Measurements from ENCODE around the gene MRPL36.

The MRPL36 gene

GRCh38 chr5:1762121-1762882, 37.3 kb downstream of the MRPL36 start:
- TF ChIP-seq POLR2AphosphoS5 (IDR thresholded peaks at IDR 0.05; ENCODE audit: low read depth, low read length) (no peak), PAX5 (IDR thresholded peaks at IDR 0.05; ENCODE audit: insufficient read depth, low read length, severe bottlenecking) (no peak), POLR2A (IDR thresholded peaks at IDR 0.05; ENCODE audit: low read depth, low read length) (no peak), SPI1 (IDR thresholded peaks at IDR 0.05; ENCODE audit: low read depth, low read length) (no peak), POU2F2 (IDR thresholded peaks at IDR 0.05; ENCODE audit: low read depth, low read length) (no peak), TAF1 (IDR thresholded peaks at IDR 0.05; ENCODE audit: low read depth, low read length) (no peak)
- FAIRE-seq (no peak), DNase-seq (ENCODE audit: insufficient read length, low spot score) (no peak)

- DNase-seq (ENCODE audit: insufficient read length, low spot score) (no peak), FAIRE-seq (no peak)
- no peak for TF ChIP-seq SPI1 (IDR thresholded peaks at IDR 0.05; ENCODE audit: low read depth, low read length)
- TF ChIP-seq POLR2AphosphoS5 (IDR thresholded peaks at IDR 0.05; ENCODE audit: low read depth, low read length): no peak
- TF ChIP-seq POLR2A (IDR thresholded peaks at IDR 0.05; ENCODE audit: low read depth, low read length): no peak
- no peak for TF ChIP-seq PAX5 (IDR thresholded peaks at IDR 0.05; ENCODE audit: insufficient read depth, low read length, severe bottlenecking)
- no peak for TF ChIP-seq POU2F2 (IDR thresholded peaks at IDR 0.05; ENCODE audit: low read depth, low read length)
These were observed 38.2 kb downstream of the MRPL36 start for GRCh38 chr5:1761453-1761755.

GRCh38 chr5:1760656-1761452, 38.8 kb downstream of the MRPL36 start:
- FAIRE-seq (no peak), DNase-seq (ENCODE audit: insufficient read length, low spot score) (no peak)
- TF ChIP-seq POU2F2 (IDR thresholded peaks at IDR 0.05; ENCODE audit: low read depth, low read length) (no peak), POLR2AphosphoS5 (IDR thresholded peaks at IDR 0.05; ENCODE audit: low read depth, low read length) (no peak), TAF1 (IDR thresholded peaks at IDR 0.05; ENCODE audit: low read depth, low read length) (no peak)

- DNase-seq (ENCODE audit: insufficient read length, low spot score): no peak
- FAIRE-seq: no peak
- TF ChIP-seq POLR2A (IDR thresholded peaks at IDR 0.05; ENCODE audit: low read depth, low read length) (no peak), POU2F2 (IDR thresholded peaks at IDR 0.05; ENCODE audit: low read depth, low read length) (no peak), POLR2AphosphoS5 (IDR thresholded peaks at IDR 0.05; ENCODE audit: low read depth, low read length) (no peak), TAF1 (IDR thresholded peaks at IDR 0.05; ENCODE audit: low read depth, low read length) (no peak), PAX5 (IDR thresholded peaks at IDR 0.05; ENCODE audit: insufficient read depth, low read length, severe bottlenecking) (no peak), SPI1 (IDR thresholded peaks at IDR 0.05; ENCODE audit: low read depth, low read length) (no peak)
These were observed 39.4 kb downstream of the MRPL36 start for GRCh38 chr5:1760231-1760630.

- TF ChIP-seq POU2F2 (IDR thresholded peaks at IDR 0.05; ENCODE audit: low read depth, low read length): no peak
- TF ChIP-seq POLR2AphosphoS5 (IDR thresholded peaks at IDR 0.05; ENCODE audit: low read depth, low read length): no peak
- no peak for TF ChIP-seq TAF1 (IDR thresholded peaks at IDR 0.05; ENCODE audit: low read depth, low read length)
These were observed 40.2 kb downstream of the MRPL36 start for GRCh38 chr5:1759378-1759970.

GRCh38 chr5:1758574-1758973, 41.1 kb downstream of the MRPL36 start:
- TF ChIP-seq PAX5 (IDR thresholded peaks at IDR 0.05; ENCODE audit: insufficient read depth, low read length, severe bottlenecking) (no peak), POLR2AphosphoS5 (IDR thresholded peaks at IDR 0.05; ENCODE audit: low read depth, low read length) (no peak), POU2F2 (IDR thresholded peaks at IDR 0.05; ENCODE audit: low read depth, low read length) (no peak), SPI1 (IDR thresholded peaks at IDR 0.05; ENCODE audit: low read depth, low read length) (no peak), TAF1 (IDR thresholded peaks at IDR 0.05; ENCODE audit: low read depth, low read length) (no peak), POLR2A (IDR thresholded peaks at IDR 0.05; ENCODE audit: low read depth, low read length) (no peak)
- FAIRE-seq: no peak

More at GRCh38 chr5:1759378-1759970, 40.2 kb downstream of the MRPL36 start:
- no peak for FAIRE-seq
- DNase-seq (ENCODE audit: insufficient read length, low spot score): no peak

GRCh38 chr5:1757511-1757910, 42.1 kb downstream of the MRPL36 start:
- no peak for FAIRE-seq
- DNase-seq (ENCODE audit: insufficient read length, low spot score): no peak
- TF ChIP-seq PAX5 (IDR thresholded peaks at IDR 0.05; ENCODE audit: insufficient read depth, low read length, severe bottlenecking) (no peak), POLR2AphosphoS5 (IDR thresholded peaks at IDR 0.05; ENCODE audit: low read depth, low read length) (no peak), TAF1 (IDR thresholded peaks at IDR 0.05; ENCODE audit: low read depth, low read length) (no peak), SPI1 (IDR thresholded peaks at IDR 0.05; ENCODE audit: low read depth, low read length) (no peak), POU2F2 (IDR thresholded peaks at IDR 0.05; ENCODE audit: low read depth, low read length) (no peak), POLR2A (IDR thresholded peaks at IDR 0.05; ENCODE audit: low read depth, low read length) (no peak)

More at GRCh38 chr5:1758574-1758973, 41.1 kb downstream of the MRPL36 start:
- no peak for DNase-seq (ENCODE audit: insufficient read length, low spot score)

GRCh38 chr5:1756481-1756880, 43.2 kb downstream of the MRPL36 start:
- DNase-seq (ENCODE audit: insufficient read length, low spot score) (no peak), FAIRE-seq (no peak)
- TF ChIP-seq SPI1 (IDR thresholded peaks at IDR 0.05; ENCODE audit: low read depth, low read length) (no peak), POU2F2 (IDR thresholded peaks at IDR 0.05; ENCODE audit: low read depth, low read length) (no peak), POLR2AphosphoS5 (IDR thresholded peaks at IDR 0.05; ENCODE audit: low read depth, low read length) (no peak), POLR2A (IDR thresholded peaks at IDR 0.05; ENCODE audit: low read depth, low read length) (no peak), PAX5 (IDR thresholded peaks at IDR 0.05; ENCODE audit: insufficient read depth, low read length, severe bottlenecking) (no peak), TAF1 (IDR thresholded peaks at IDR 0.05; ENCODE audit: low read depth, low read length) (no peak)

- DNase-seq (ENCODE audit: insufficient read length, low spot score): no peak
- no peak for TF ChIP-seq TAF1 (IDR thresholded peaks at IDR 0.05; ENCODE audit: low read depth, low read length)
- TF ChIP-seq POU2F2 (IDR thresholded peaks at IDR 0.05; ENCODE audit: low read depth, low read length): no peak
- TF ChIP-seq POLR2A (IDR thresholded peaks at IDR 0.05; ENCODE audit: low read depth, low read length): no peak
- TF ChIP-seq PAX5 (IDR thresholded peaks at IDR 0.05; ENCODE audit: insufficient read depth, low read length, severe bottlenecking): no peak
- no peak for TF ChIP-seq POLR2AphosphoS5 (IDR thresholded peaks at IDR 0.05; ENCODE audit: low read depth, low read length)
- no peak for TF ChIP-seq SPI1 (IDR thresholded peaks at IDR 0.05; ENCODE audit: low read depth, low read length)
- no peak for FAIRE-seq
These were observed 44.2 kb downstream of the MRPL36 start for GRCh38 chr5:1755321-1755949.
